Measurements from ENCODE around the gene CAMK1G.

- TF ChIP-seq TAF1 (IDR thresholded peaks at IDR 0.05; ENCODE audit: borderline replicate concordance, insufficient read depth, low read length), result no peak
- no peak for TF ChIP-seq POLR2AphosphoS5 (IDR thresholded peaks at IDR 0.05; ENCODE audit: low read depth, low read length)
These were observed 11.5 kb downstream of the CAMK1G start for GRCh38 chr1:209595028-209595427.
